K562 (cell line): ENCODE data around the gene GCDH. TPM values are rescaled to one million over a fixed set of nuclear protein-coding genes. Genes with fewer than 3 reads are reported as not detected.

ENCODE experiments used
- ARID2 ChIP-seq: fragments of 450-650 bp; IDR thresholded peaks from 2 replicates; pipeline ENCODE4 v1.6.1; 2017; ENCODE audit warnings: antibody characterized with exemption, mild to moderate bottlenecking
- BRCA1 ChIP-seq, 2 experiments: fragments of 450-650 bp in 1 of 2; sonication (generic) in 1 of 2; formaldehyde crosslinking in 1 of 2; IDR thresholded peaks; 2 replicates each; pipeline versions ENCODE4 v1.5.0 to v1.6.1; 2017 to 2020; ENCODE audit warnings: mild to moderate bottlenecking in 1 of 2, missing genetic modification reagents in 1 of 2
- CBFB ChIP-seq: sonication (generic); formaldehyde crosslinking; IDR thresholded peaks from 2 replicates; pipeline ENCODE4 v1.4.0; 2020; ENCODE audit warnings: mild to moderate bottlenecking, missing genetic modification reagents
- CBX2 ChIP-seq: fragments of 200-600 bp; sonication (generic); IDR thresholded peaks from one replicate; pipeline ENCODE4 v1.6.1; 2012; ENCODE audit warnings: mild to moderate bottlenecking, low read length, inconsistent platforms; ENCODE audit not compliant: insufficient read depth, poor library complexity, severe bottlenecking
- DACH1 ChIP-seq: fragments of 450-650 bp; IDR thresholded peaks from 2 replicates; pipeline ENCODE4 v1.6.1; 2018; ENCODE audit not compliant: partially characterized antibody
- FOXP4 ChIP-seq: sonication (generic); formaldehyde crosslinking; IDR thresholded peaks from 2 replicates; pipeline ENCODE4 v1.8.0; 2022; ENCODE audit warnings: mild to moderate bottlenecking, missing genetic modification reagents, borderline replicate concordance
- LEF1 ChIP-seq: fragments of 450-650 bp; IDR thresholded peaks from 2 replicates; pipeline ENCODE4 v1.6.1; 2016; ENCODE audit warnings: mild to moderate bottlenecking
- MXD1 ChIP-seq: fragments of 250-450 bp; sonication (Bioruptor Pico); IDR thresholded peaks from 2 replicates; pipeline ENCODE4 v1.8.0; 2021; ENCODE audit warnings: borderline replicate concordance, mild to moderate bottlenecking, moderate library complexity; ENCODE audit not compliant: poor library complexity, severe bottlenecking
- NFXL1 ChIP-seq: fragments of 450-650 bp; formaldehyde crosslinking; IDR thresholded peaks from 2 replicates; pipeline ENCODE4 v1.4.0; 2021; ENCODE audit warnings: mild to moderate bottlenecking
- RFX5 ChIP-seq: IDR thresholded peaks from 2 replicates; pipeline ENCODE4 v1.6.1; 2011; ENCODE audit warnings: low read depth, mild to moderate bottlenecking, improper control_type of control experiment, low read length
- RUNX1 ChIP-seq: sonication (generic); IDR thresholded peaks from 2 replicates; pipeline ENCODE4 v1.6.1; 2016; ENCODE audit warnings: antibody characterized with exemption, low read depth
- SPI1 ChIP-seq: IDR thresholded peaks from 2 replicates; pipeline ENCODE4 v1.6.1; 2011; ENCODE audit warnings: low read depth, low read length, control low read depth, borderline replicate concordance
- SREBF2 ChIP-seq: sonication (generic); formaldehyde crosslinking; IDR thresholded peaks from 2 replicates; pipeline ENCODE4 v1.4.0; 2020; ENCODE audit warnings: mild to moderate bottlenecking, missing genetic modification reagents
- TCF15 ChIP-seq: fragments of 250-450 bp; sonication (Bioruptor Pico); IDR thresholded peaks from 2 replicates; pipeline ENCODE4 v1.8.0; 2022; ENCODE audit warnings: moderate library complexity, mild to moderate bottlenecking, inconsistent platforms
- TGIF2 ChIP-seq: sonication (generic); formaldehyde crosslinking; IDR thresholded peaks from 2 replicates; pipeline ENCODE4 v1.8.1; 2022; ENCODE audit warnings: mild to moderate bottlenecking, missing genetic modification reagents, moderate library complexity
- TOE1 ChIP-seq, 2 experiments: fragments of 450-650 bp in 1 of 2; sonication (generic) in 1 of 2; formaldehyde crosslinking in 1 of 2; IDR thresholded peaks; 2 replicates each; pipeline versions ENCODE4 v1.7.1 to v1.8.0; 2016 to 2022; ENCODE audit warnings: borderline replicate concordance in 2 of 2, mild to moderate bottlenecking in 2 of 2, antibody characterized with exemption in 1 of 2, inconsistent platforms in 1 of 2, low read depth in 1 of 2, missing genetic modification reagents in 1 of 2, moderate library complexity in 1 of 2
- TSHZ1 ChIP-seq: fragments of 250-450 bp; sonication (Bioruptor Pico); IDR thresholded peaks from 2 replicates; pipeline ENCODE4 v1.4.0; 2020; ENCODE audit warnings: mild to moderate bottlenecking, moderate library complexity
- ZEB2 ChIP-seq: fragments of 450-650 bp; IDR thresholded peaks from 2 replicates; pipeline ENCODE4 v1.6.1; 2016
- ZFP30 ChIP-seq: fragments of 250-450 bp; sonication (Bioruptor Pico); IDR thresholded peaks from 2 replicates; pipeline ENCODE4 v1.8.0; 2022; ENCODE audit warnings: moderate library complexity, mild to moderate bottlenecking, inconsistent platforms, borderline replicate concordance
- ZNF12 ChIP-seq: sonication (generic); formaldehyde crosslinking; IDR thresholded peaks from 2 replicates; pipeline ENCODE4 v1.4.0; 2020; ENCODE audit warnings: mild to moderate bottlenecking, missing genetic modification reagents
- ZNF584 ChIP-seq: fragments of 200-800 bp; sonication (Bioruptor generic); IDR thresholded peaks from 2 replicates; pipeline ENCODE4 v1.6.1; 2016; ENCODE audit warnings: low read depth, mild to moderate bottlenecking, missing genetic modification characterization, missing compliant biosample characterization
- polyA plus RNA-seq, 8 experiments: library from polyadenylated mRNA; depleted of rRNA in 4 of 8; stranded (reverse) in 5 of 8; unstranded in 3 of 8; fragments of >200 nt; fragmentation: Nextera tagmentation in 2 of 8; fragmentation: Illumina TruSeq in 1 of 8; extraction: Ambion mirVana in 2 of 8; extraction: Trizol in 1 of 8; gene quantifications; 2 replicates each; pipeline versions ENCODE4 v1.2.1 to v1.2.3, GENCODE V29; 2011 to 2014; ENCODE audit warnings: inconsistent platforms in 1 of 8, missing spikeins in 1 of 8
- total RNA-seq, 7 experiments: library from RNA; depleted of rRNA in 6 of 7; stranded (reverse); fragments of >200 nt in 6 of 7; fragmentation: Illumina TruSeq in 2 of 7; extraction: Trizol in 2 of 7; gene quantifications; 2 replicates each; pipeline versions ENCODE4 v1.2.1 to v1.2.3, GENCODE V29; 2011 to 2021; ENCODE audit warnings: low replicate concordance in 1 of 7

GCDH gene
- total and polyA plus RNA-seq, 9 of the 15 experiments (the other 6 are each of a cell fraction or from before 2014, with no cell fraction given): 2.9 to 50.8 (median 19.1) TPM

GRCh38 chr19:12884926-12885748 is 5.8 kb upstream of the GCDH start (continued):
- TF ChIP-seq BRCA1 (IDR thresholded peaks at IDR 0.05): no peak
- TF ChIP-seq BRCA1 (CRISPR knock-in tag; IDR thresholded peaks at IDR 0.05): no peak
- no peak for TF ChIP-seq DACH1
- TF ChIP-seq LEF1: peak; percentile 53; the same call in 1 of the 2 replicates
- no peak for TF ChIP-seq TCF15 (CRISPR knock-in tag)
- TF ChIP-seq ZNF584 (CRISPR knock-in tag): no peak
- no peak for TF ChIP-seq SPI1
- TF ChIP-seq CBX2: no peak
- no peak for TF ChIP-seq TGIF2 (CRISPR knock-in tag)
- TF ChIP-seq ARID2: no peak
- TF ChIP-seq FOXP4 (CRISPR knock-in tag): peak; percentile 76
- TF ChIP-seq RUNX1: peak; percentile 76; the same call in 1 of the 2 replicates
- TF ChIP-seq ZFP30: no peak
- no peak for TF ChIP-seq RFX5
- peak; percentile 15 for TF ChIP-seq MXD1 (CRISPR knock-in tag)
- TF ChIP-seq TSHZ1 (CRISPR knock-in tag): no peak
- no peak; the same call in 1 of the 2 replicates for TF ChIP-seq TOE1 (IDR thresholded peaks at IDR 0.05; ENCODE audit: borderline replicate concordance)
- TF ChIP-seq TOE1 (CRISPR knock-in tag; IDR thresholded peaks at IDR 0.05; ENCODE audit: borderline replicate concordance, low read depth): no peak
- TF ChIP-seq NFXL1: no peak; the same call in 1 of the 2 replicates
- no peak for TF ChIP-seq CBFB (CRISPR knock-in tag)
- TF ChIP-seq ZEB2: peak; percentile 98
- TF ChIP-seq SREBF2: no peak
- no peak for TF ChIP-seq ZNF12 (CRISPR knock-in tag)
